Hematopoietic multipotent progenitor cell treated with erythropoietin and hydrocortisone succinate and interleukin-3 and kit ligand, for 15 days (in vitro differentiated cells): ENCODE measurements around the gene VAV3.

Source experiments
- DNase-seq: peaks from one replicate; pipeline ENCODE4 v3.0.0-alpha.2; 2015; ENCODE audit warnings: low spot score

VAV3 gene

GRCh38 chr1:107789817-107790524, 175.0 kb downstream of the VAV3 start:
- no peak for DNase-seq

- DNase-seq: no peak
Observed at GRCh38 chr1:107788206-107789202, 176.5 kb downstream of the VAV3 start.

- no peak for DNase-seq
Observed at GRCh38 chr1:107787299-107787698, 177.7 kb downstream of the VAV3 start.

GRCh38 chr1:107786203-107786845, 178.7 kb downstream of the VAV3 start:
- DNase-seq: no peak

GRCh38 chr1:107785496-107786202, 179.3 kb downstream of the VAV3 start:
- DNase-seq: no peak

- peak; percentile 63 for DNase-seq
Observed at GRCh38 chr1:107782217-107782845, 182.6 kb downstream of the VAV3 start.

- DNase-seq: no peak
Observed at GRCh38 chr1:107781245-107781644, 183.7 kb downstream of the VAV3 start.

- DNase-seq: no peak
Observed at GRCh38 chr1:107777664-107778047, 187.3 kb downstream of the VAV3 start.

- no peak for DNase-seq
Observed at GRCh38 chr1:107776900-107777663, 187.9 kb downstream of the VAV3 start.

- no peak for DNase-seq
Observed at GRCh38 chr1:107771377-107771776, 193.6 kb downstream of the VAV3 start.

- DNase-seq: no peak
Observed at GRCh38 chr1:107767156-107767582, 197.8 kb downstream of the VAV3 start.

- no peak for DNase-seq
Observed at GRCh38 chr1:107766533-107766932, 198.4 kb downstream of the VAV3 start.

- no peak for DNase-seq
Observed at GRCh38 chr1:107762751-107763390, 202.1 kb downstream of the VAV3 start.

GRCh38 chr1:107760065-107760464, 204.9 kb downstream of the VAV3 start:
- DNase-seq: no peak

GRCh38 chr1:107750364-107750959, 214.5 kb downstream of the VAV3 start:
- peak; percentile 20 for DNase-seq

GRCh38 chr1:107748531-107748930, 216.4 kb downstream of the VAV3 start:
- DNase-seq: no peak

- DNase-seq: no peak
Observed at GRCh38 chr1:107741242-107741641, 223.7 kb downstream of the VAV3 start.

- no peak for DNase-seq
Observed at GRCh38 chr1:107740579-107740978, 224.4 kb downstream of the VAV3 start.

- DNase-seq: no peak
Observed at GRCh38 chr1:107739651-107740050, 225.3 kb downstream of the VAV3 start.

GRCh38 chr1:107739201-107739600, 225.8 kb downstream of the VAV3 start:
- DNase-seq: no peak
